Measurements from ENCODE around the gene PIK3CA.

- TF ChIP-seq CTCF (conservative IDR thresholded peaks at IDR 0.05) = no peak
- no peak for TF ChIP-seq ZFX (IDR thresholded peaks at IDR 0.05)
These were observed 130.0 kb downstream of the PIK3CA start for GRCh38 chr3:179278151-179278550.

Data from C4-2B (cell line).